K562 (cell line): ENCODE results near the gene MAP3K20.

Experiments
- EZH2 ChIP-seq: IDR thresholded peaks from 2 replicates; pipeline ENCODE4 v1.6.1; 2012; ENCODE audit warnings: low read depth, mild to moderate bottlenecking, inconsistent platforms, low read length, borderline replicate concordance
- NBN ChIP-seq: fragments of 450-650 bp; IDR thresholded peaks from 2 replicates; pipeline ENCODE4 v1.6.1; 2016; ENCODE audit warnings: low read depth, mild to moderate bottlenecking
- XRCC4 ChIP-seq: IDR thresholded peaks from one replicate; pipeline ENCODE4 v1.6.1; 2011; ENCODE audit not compliant: insufficient read depth, insufficient read length; ENCODE audit errors: extremely low read depth
- ZBTB1 ChIP-seq: sonication (generic); formaldehyde crosslinking; IDR thresholded peaks from 2 replicates; pipeline ENCODE4 v1.8.1; 2023; ENCODE audit warnings: missing genetic modification reagents, low read depth, mild to moderate bottlenecking, borderline replicate concordance

- TF ChIP-seq XRCC4 (no peak), EZH2 (no peak), ZBTB1 (CRISPR knock-in tag) (no peak), NBN (no peak)
Observed at GRCh38 chr2:173087214-173087581, 11.6 kb downstream of the MAP3K20 start.
